ENCODE measurements around the gene FAM234B.

Gene FAM234B

GRCh38 chr12:13044002-13044905 lies at the start of gene FAM234B:
Gene FAM234B (plus strand): TSS chr12:13044381. CDS start chr12:13044404, 23 bp downstream.
- TF ChIP-seq CTCF (IDR thresholded peaks at IDR 0.05; ENCODE audit: low read depth, low read length), result peak; percentile 37
- no peak for TF ChIP-seq EZH2phosphoT487 (IDR thresholded peaks at IDR 0.05; ENCODE audit: low read depth)
- Histone ChIP-seq H3K79me2 (ENCODE audit: low read length) (no peaks in the 10 kb centered on the region), H2AFZ (ENCODE audit: low read depth, low read length) (peak within 1 kb of the TSS; percentile 96), H3K4me2 (ENCODE audit: low read length) (peak within 1 kb of the TSS; percentile 94), H4K20me1 (ENCODE audit: insufficient read depth, low read length) (no peaks in the 10 kb centered on the region), H3K4me1 (ENCODE audit: low read length) (peaks cover 17% of the 10 kb centered on the region), H3K27me3 (ENCODE audit: low read depth, low read length) (peaks cover 19% of the 10 kb centered on the region), H3K36me3 (replicated peaks; ENCODE audit: low read depth, low read length) (no peaks in the 10 kb centered on the region), H3K4me3 (ENCODE audit: low read length) (peak within 1 kb of the TSS; percentile 97), H3K27ac (ENCODE audit: low read length) (no peak within 1 kb of the TSS), H3K9ac (ENCODE audit: low read length) (peak within 1 kb of the TSS; percentile 74), H3K9me3 (ENCODE audit: insufficient read depth, low read length) (no peaks in the 10 kb centered on the region)

GRCh38 chr12:12995088-12995487 lies 49.1 kb upstream of the FAM234B start:
- no peaks in the 10 kb centered on the region for H3K9me3 ChIP-seq (ENCODE audit: insufficient read depth, low read length)
- no peak overlapping the region for H3K4me2 ChIP-seq (ENCODE audit: low read length)
- no peaks in the 10 kb centered on the region for H4K20me1 ChIP-seq (ENCODE audit: insufficient read depth, low read length)
- H3K36me3 ChIP-seq (replicated peaks; ENCODE audit: low read depth, low read length), result no peaks in the 10 kb centered on the region
- H2AFZ ChIP-seq (ENCODE audit: low read depth, low read length), result no peak overlapping the region
- no peak overlapping the region for H3K9ac ChIP-seq (ENCODE audit: low read length)
- TF ChIP-seq CTCF (IDR thresholded peaks at IDR 0.05; ENCODE audit: low read depth, low read length) (no peak), EZH2phosphoT487 (IDR thresholded peaks at IDR 0.05; ENCODE audit: low read depth) (no peak)
- H3K27ac ChIP-seq (ENCODE audit: low read length), result no peak overlapping the region
- no peaks in the 10 kb centered on the region for H3K79me2 ChIP-seq (ENCODE audit: low read length)
- H3K4me3 ChIP-seq (ENCODE audit: low read length), result no peak overlapping the region
- H3K4me1 ChIP-seq (ENCODE audit: low read length), result peaks cover 4% of the 10 kb centered on the region; the same call in 1 of the 2 replicates
- peaks cover 63% of the 10 kb centered on the region for H3K27me3 ChIP-seq (ENCODE audit: low read depth, low read length)

- H2AFZ ChIP-seq (ENCODE audit: low read depth, low read length), result no peak overlapping the region
- H3K9ac ChIP-seq (ENCODE audit: low read length), result no peak overlapping the region
- H3K27ac ChIP-seq (ENCODE audit: low read length), result no peak overlapping the region
- H3K9me3 ChIP-seq (ENCODE audit: insufficient read depth, low read length), result no peaks in the 10 kb centered on the region
- H3K4me3 ChIP-seq (ENCODE audit: low read length), result no peak overlapping the region
- H3K27me3 ChIP-seq (ENCODE audit: low read depth, low read length), result peaks cover 62% of the 10 kb centered on the region
- no peaks in the 10 kb centered on the region for H3K36me3 ChIP-seq (replicated peaks; ENCODE audit: low read depth, low read length)
- H4K20me1 ChIP-seq (ENCODE audit: insufficient read depth, low read length), result no peaks in the 10 kb centered on the region
- TF ChIP-seq EZH2phosphoT487 (IDR thresholded peaks at IDR 0.05; ENCODE audit: low read depth) (no peak), CTCF (IDR thresholded peaks at IDR 0.05; ENCODE audit: low read depth, low read length) (no peak)
- no peaks in the 10 kb centered on the region for H3K79me2 ChIP-seq (ENCODE audit: low read length)
- H3K4me1 ChIP-seq (ENCODE audit: low read length), result peaks cover 4% of the 10 kb centered on the region; the same call in 1 of the 2 replicates
- H3K4me2 ChIP-seq (ENCODE audit: low read length), result no peak overlapping the region
Observed at GRCh38 chr12:12996209-12996608, 48.0 kb upstream of the FAM234B start.

GRCh38 chr12:12997156-12997555 lies 47.0 kb upstream of the FAM234B start:
- H3K79me2 ChIP-seq (ENCODE audit: low read length), result no peaks in the 10 kb centered on the region
- H3K4me2 ChIP-seq (ENCODE audit: low read length), result no peak overlapping the region
- TF ChIP-seq CTCF (IDR thresholded peaks at IDR 0.05; ENCODE audit: low read depth, low read length) (no peak), EZH2phosphoT487 (IDR thresholded peaks at IDR 0.05; ENCODE audit: low read depth) (no peak)
- no peak overlapping the region for H3K27ac ChIP-seq (ENCODE audit: low read length)
- no peak overlapping the region for H2AFZ ChIP-seq (ENCODE audit: low read depth, low read length)
- peaks cover 61% of the 10 kb centered on the region for H3K27me3 ChIP-seq (ENCODE audit: low read depth, low read length)
- H4K20me1 ChIP-seq (ENCODE audit: insufficient read depth, low read length), result no peaks in the 10 kb centered on the region
- H3K4me3 ChIP-seq (ENCODE audit: low read length), result no peak overlapping the region
- no peak overlapping the region for H3K9ac ChIP-seq (ENCODE audit: low read length)
- H3K9me3 ChIP-seq (ENCODE audit: insufficient read depth, low read length), result no peaks in the 10 kb centered on the region
- no peaks in the 10 kb centered on the region for H3K36me3 ChIP-seq (replicated peaks; ENCODE audit: low read depth, low read length)
- peaks cover 4% of the 10 kb centered on the region; the same call in 1 of the 2 replicates for H3K4me1 ChIP-seq (ENCODE audit: low read length)

Measured in OCI-LY3 (cell line).